ENCODE data around the gene MKRN2OS. TPM values are rescaled to one million over a fixed set of nuclear protein-coding genes. Genes with fewer than 3 reads are reported as not detected.

MKRN2OS gene
- total RNA-seq, 1 donor from 2014 or later: not detected

- DNase-seq: no peak
- H3K27me3 Mint-ChIP-seq (ENCODE audit: unreplicated experiment): peaks cover 11% of the 10 kb centered on the region
- peak overlapping the region; percentile 54 for H3K27ac Mint-ChIP-seq (ENCODE audit: unreplicated experiment)
- peaks cover 5% of the 10 kb centered on the region for H3K36me3 Mint-ChIP-seq (ENCODE audit: unreplicated experiment)
- no peak overlapping the region for H3K4me3 Mint-ChIP-seq (ENCODE audit: unreplicated experiment)
- H3K9me3 Mint-ChIP-seq (ENCODE audit: unreplicated experiment): peaks cover 14% of the 10 kb centered on the region
- peaks cover 10% of the 10 kb centered on the region for H3K4me1 Mint-ChIP-seq (ENCODE audit: low read depth, unreplicated experiment)
- no peak for TF ChIP-seq CTCF (IDR thresholded peaks at IDR 0.05; ENCODE audit: partially characterized antibody, unreplicated experiment)
Measured at GRCh38 chr3:12588039-12589009, 43.0 kb upstream of the MKRN2OS start.

- Mint-ChIP-seq H3K4me1 (ENCODE audit: low read depth, unreplicated experiment) (peaks cover 12% of the 10 kb centered on the region), H3K27ac (ENCODE audit: unreplicated experiment) (no peak overlapping the region), H3K27me3 (ENCODE audit: unreplicated experiment) (peaks cover 11% of the 10 kb centered on the region), H3K36me3 (ENCODE audit: unreplicated experiment) (peaks cover 5% of the 10 kb centered on the region), H3K9me3 (ENCODE audit: unreplicated experiment) (peaks cover 10% of the 10 kb centered on the region), H3K4me3 (ENCODE audit: unreplicated experiment) (no peak overlapping the region)
- no peak for TF ChIP-seq CTCF (IDR thresholded peaks at IDR 0.05; ENCODE audit: partially characterized antibody, unreplicated experiment)
- DNase-seq: no peak
Measured at GRCh38 chr3:12586403-12586802, 41.1 kb upstream of the MKRN2OS start.

- DNase-seq: no peak
- H3K4me3 Mint-ChIP-seq (ENCODE audit: unreplicated experiment): no peak overlapping the region
- no peak for TF ChIP-seq CTCF (IDR thresholded peaks at IDR 0.05; ENCODE audit: partially characterized antibody, unreplicated experiment)
- peaks cover 5% of the 10 kb centered on the region for H3K36me3 Mint-ChIP-seq (ENCODE audit: unreplicated experiment)
- peak overlapping the region; percentile 17 for H3K27ac Mint-ChIP-seq (ENCODE audit: unreplicated experiment)
- peaks cover 10% of the 10 kb centered on the region for H3K9me3 Mint-ChIP-seq (ENCODE audit: unreplicated experiment)
- H3K27me3 Mint-ChIP-seq (ENCODE audit: unreplicated experiment): peaks cover 11% of the 10 kb centered on the region
- H3K4me1 Mint-ChIP-seq (ENCODE audit: low read depth, unreplicated experiment): peaks cover 12% of the 10 kb centered on the region
Measured at GRCh38 chr3:12585970-12586369, 40.7 kb upstream of the MKRN2OS start.

- Mint-ChIP-seq H3K9me3 (ENCODE audit: unreplicated experiment) (peaks cover 10% of the 10 kb centered on the region), H3K27ac (ENCODE audit: unreplicated experiment) (peak overlapping the region; percentile 46), H3K36me3 (ENCODE audit: unreplicated experiment) (peaks cover 5% of the 10 kb centered on the region), H3K4me1 (ENCODE audit: low read depth, unreplicated experiment) (peaks cover 12% of the 10 kb centered on the region), H3K27me3 (ENCODE audit: unreplicated experiment) (peaks cover 11% of the 10 kb centered on the region), H3K4me3 (ENCODE audit: unreplicated experiment) (no peak overlapping the region)
- no peak for DNase-seq
- TF ChIP-seq CTCF (IDR thresholded peaks at IDR 0.05; ENCODE audit: partially characterized antibody, unreplicated experiment): no peak
Measured at GRCh38 chr3:12585181-12585580, 39.9 kb upstream of the MKRN2OS start.

DNA sequence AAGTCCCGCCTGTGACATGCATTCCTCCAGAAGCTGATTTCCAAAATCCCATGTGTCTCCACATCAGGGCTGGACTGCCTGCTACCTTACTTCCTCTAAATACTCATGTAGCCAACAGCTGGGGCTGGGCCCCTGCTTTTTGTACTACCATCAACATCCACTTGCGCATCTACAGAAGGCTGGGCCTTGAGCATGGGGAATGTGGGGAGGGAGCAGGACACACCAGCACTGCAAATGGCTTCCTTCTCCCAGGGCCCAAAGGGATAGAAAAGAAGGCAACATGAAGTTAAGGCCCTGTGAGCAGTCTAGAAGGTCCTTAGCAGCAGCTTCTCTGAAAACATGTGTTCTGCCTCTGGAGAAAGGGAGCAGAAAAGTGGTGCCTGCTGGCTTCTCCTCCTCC is 38.8 kb upstream of the MKRN2OS start:
- DNase-seq: no peak
- Mint-ChIP-seq H3K4me1 (ENCODE audit: low read depth, unreplicated experiment) (peaks cover 12% of the 10 kb centered on the region), H3K9me3 (ENCODE audit: unreplicated experiment) (peaks cover 7% of the 10 kb centered on the region), H3K27ac (ENCODE audit: unreplicated experiment) (no peak overlapping the region), H3K4me3 (ENCODE audit: unreplicated experiment) (no peak overlapping the region), H3K36me3 (ENCODE audit: unreplicated experiment) (peaks cover 4% of the 10 kb centered on the region), H3K27me3 (ENCODE audit: unreplicated experiment) (peaks cover 11% of the 10 kb centered on the region)
- TF ChIP-seq CTCF (IDR thresholded peaks at IDR 0.05; ENCODE audit: partially characterized antibody, unreplicated experiment): no peak
